ENCODE measurements around the gene ARID1A.

GRCh38 chr1:26787381-26787705 lies 91.5 kb downstream of the ARID1A start:
- TF ChIP-seq ZNF764 (CRISPR knock-in tag; IDR thresholded peaks at IDR 0.05; ENCODE audit: low read depth) (no peak), ZNF274 (IDR thresholded peaks at IDR 0.05; ENCODE audit: borderline replicate concordance, low read depth, low read length) (no peak), ESRRA (IDR thresholded peaks at IDR 0.05; ENCODE audit: borderline replicate concordance, low read depth) (no peak), ZZZ3 (IDR thresholded peaks at IDR 0.05) (no peak)

Data from K562 (cell line).